SK-N-SH treated with all-trans-retinoic acid at 6 μM for 48 hours (cell line): ENCODE results near the gene DLG2.

Source experiments
- ATAC-seq: fragments of 200-7000 bp; cut with Tn5 transposase; 3 replicates; pipeline ENCODE4 v1.9.1; 2020; ENCODE audit warnings: mild to moderate bottlenecking, moderate library complexity
- ARNTL ChIP-seq: fragments of 450-650 bp; formaldehyde crosslinking; IDR thresholded peaks from 2 replicates; pipeline ENCODE4 v1.5.0; 2020; ENCODE audit warnings: low read depth, mild to moderate bottlenecking, moderate library complexity, borderline replicate concordance
- BACH2 ChIP-seq: fragments of 250-450 bp; sonication (Bioruptor Pico); IDR thresholded peaks from 2 replicates; pipeline ENCODE4 v1.9.0; 2021; ENCODE audit warnings: mild to moderate bottlenecking, borderline replicate concordance
- CREB5 ChIP-seq: fragments of 250-450 bp; sonication (Bioruptor Pico); IDR thresholded peaks from 2 replicates; pipeline ENCODE4 v1.5.1; 2020; ENCODE audit warnings: low read depth, mild to moderate bottlenecking, moderate library complexity
- CSDC2 ChIP-seq: fragments of 250-450 bp; sonication (Bioruptor Pico); IDR thresholded peaks from 2 replicates; pipeline ENCODE4 v1.5.0; 2020; ENCODE audit warnings: mild to moderate bottlenecking, moderate library complexity
- CSRNP3 ChIP-seq: fragments of 250-450 bp; sonication (Bioruptor Pico); IDR thresholded peaks from 2 replicates; pipeline ENCODE4 v1.5.1; 2021; ENCODE audit warnings: mild to moderate bottlenecking, moderate library complexity
- ESRRG ChIP-seq: fragments of 250-450 bp; sonication (Bioruptor Pico); IDR thresholded peaks from 2 replicates; pipeline ENCODE4 v1.6.1; 2021; ENCODE audit warnings: mild to moderate bottlenecking
- GLIS3 ChIP-seq: fragments of 250-450 bp; sonication (Bioruptor Pico); IDR thresholded peaks from 2 replicates; pipeline ENCODE4 v1.5.0; 2020; ENCODE audit warnings: mild to moderate bottlenecking, moderate library complexity
- ISL1 ChIP-seq: fragments of 250-450 bp; sonication (Bioruptor Pico); IDR thresholded peaks from 2 replicates; pipeline ENCODE4 v2.1.2; 2022; ENCODE audit warnings: mild to moderate bottlenecking, moderate library complexity
- OSR1 ChIP-seq: fragments of 250-450 bp; sonication (Bioruptor Pico); IDR thresholded peaks from 2 replicates; pipeline ENCODE4 v1.8.0; 2022; ENCODE audit warnings: moderate library complexity, mild to moderate bottlenecking, inconsistent platforms
- PATZ1 ChIP-seq: fragments of 250-450 bp; sonication (Bioruptor Pico); IDR thresholded peaks from 2 replicates; pipeline ENCODE4 v1.8.0; 2020; ENCODE audit warnings: mild to moderate bottlenecking, moderate library complexity, borderline replicate concordance
- POU6F1 ChIP-seq: fragments of 250-450 bp; sonication (Bioruptor Pico); IDR thresholded peaks from 2 replicates; pipeline ENCODE4 v1.8.0; 2021; ENCODE audit warnings: low read depth, mild to moderate bottlenecking, moderate library complexity, borderline replicate concordance
- PPARA ChIP-seq: fragments of 250-450 bp; sonication (Bioruptor Pico); IDR thresholded peaks from 2 replicates; pipeline ENCODE4 v1.5.0; 2020; ENCODE audit warnings: mild to moderate bottlenecking, borderline replicate concordance
- RARB ChIP-seq: fragments of 250-450 bp; sonication (Bioruptor Pico); IDR thresholded peaks from 2 replicates; pipeline ENCODE4 v1.8.0; 2021; ENCODE audit warnings: mild to moderate bottlenecking, moderate library complexity
- SNAI2 ChIP-seq: fragments of 250-450 bp; sonication (Bioruptor Pico); IDR thresholded peaks from 2 replicates; pipeline ENCODE4 v1.5.0; 2020; ENCODE audit warnings: mild to moderate bottlenecking, moderate library complexity
- TCF4 ChIP-seq: fragments of 250-450 bp; sonication (Bioruptor Pico); IDR thresholded peaks from 2 replicates; pipeline ENCODE4 v1.8.0; 2021; ENCODE audit warnings: mild to moderate bottlenecking, moderate library complexity, borderline replicate concordance
- TOX ChIP-seq: fragments of 250-450 bp; sonication (Bioruptor Pico); IDR thresholded peaks from 2 replicates; pipeline ENCODE4 v1.8.0; 2021; ENCODE audit warnings: mild to moderate bottlenecking, moderate library complexity, borderline replicate concordance
- TSHZ2 ChIP-seq: fragments of 250-450 bp; sonication (Bioruptor Pico); IDR thresholded peaks from 2 replicates; pipeline ENCODE4 v1.5.0; 2020; ENCODE audit warnings: mild to moderate bottlenecking, moderate library complexity
- ZC3H10 ChIP-seq: fragments of 250-450 bp; sonication (Bioruptor Pico); IDR thresholded peaks from 2 replicates; pipeline ENCODE4 v1.5.1; 2021; ENCODE audit warnings: mild to moderate bottlenecking, moderate library complexity
- ZFP3 ChIP-seq: fragments of 250-450 bp; sonication (Bioruptor Pico); IDR thresholded peaks from 2 replicates; pipeline ENCODE4 v1.5.0; 2020; ENCODE audit warnings: mild to moderate bottlenecking, moderate library complexity
- ZFP30 ChIP-seq: fragments of 450-650 bp; formaldehyde crosslinking; IDR thresholded peaks from 2 replicates; pipeline ENCODE4 v1.5.0; 2022; ENCODE audit warnings: mild to moderate bottlenecking, moderate library complexity
- ZNF565 ChIP-seq: fragments of 450-650 bp; formaldehyde crosslinking; conservative IDR thresholded peaks from 2 replicates; pipeline ENCODE4 v1.5.0; 2020; ENCODE audit warnings: low read depth, mild to moderate bottlenecking, moderate library complexity
- ZNF8 ChIP-seq: fragments of 450-650 bp; formaldehyde crosslinking; IDR thresholded peaks from 2 replicates; pipeline ENCODE4 v1.5.0; 2020; ENCODE audit warnings: mild to moderate bottlenecking, moderate library complexity

DLG2 gene

GRCh38 chr11:83477772-83478171 lies 2149.4 kb downstream of the DLG2 start:
- TF ChIP-seq ARNTL (CRISPR knock-in tag) (no peak), CSDC2 (CRISPR knock-in tag) (no peak), RARB (CRISPR knock-in tag) (no peak), ESRRG (no peak)

GRCh38 chr11:83475760-83476159 lies 2151.4 kb downstream of the DLG2 start:
- ATAC-seq, result no peak
- TF ChIP-seq ISL1 (CRISPR knock-in tag) (no peak), POU6F1 (CRISPR knock-in tag) (no peak), ZFP3 (CRISPR knock-in tag) (no peak), PATZ1 (CRISPR knock-in tag) (no peak), OSR1 (CRISPR knock-in tag) (no peak), RARB (CRISPR knock-in tag) (no peak), ZNF8 (CRISPR knock-in tag) (no peak), TCF4 (CRISPR knock-in tag) (no peak), ESRRG (no peak), CSDC2 (CRISPR knock-in tag) (no peak), ARNTL (CRISPR knock-in tag) (no peak), ZFP30 (no peak), ZNF565 (CRISPR knock-in tag) (no peak)

More at GRCh38 chr11:83477772-83478171, 2149.4 kb downstream of the DLG2 start:
- ATAC-seq, result no peak

- no peak for ATAC-seq
- no peak for TF ChIP-seq PPARA (CRISPR knock-in tag)
- no peak for TF ChIP-seq SNAI2
- no peak for TF ChIP-seq RARB (CRISPR knock-in tag)
- TF ChIP-seq CREB5 (CRISPR knock-in tag), result no peak
- no peak for TF ChIP-seq ESRRG
- no peak for TF ChIP-seq ZNF8 (CRISPR knock-in tag)
- TF ChIP-seq GLIS3 (CRISPR knock-in tag), result no peak
- no peak for TF ChIP-seq ZNF565 (CRISPR knock-in tag)
- no peak for TF ChIP-seq OSR1 (CRISPR knock-in tag)
- TF ChIP-seq TSHZ2, result no peak
- TF ChIP-seq TCF4 (CRISPR knock-in tag), result no peak
- TF ChIP-seq ZC3H10 (CRISPR knock-in tag), result no peak
- TF ChIP-seq ZFP30, result no peak
- no peak for TF ChIP-seq PATZ1 (CRISPR knock-in tag)
- TF ChIP-seq, all 23 proteins: peak for 0
Observed at GRCh38 chr11:83473743-83474142, 2153.4 kb downstream of the DLG2 start.

GRCh38 chr11:83472806-83473205 lies 2154.3 kb downstream of the DLG2 start:
- ATAC-seq, result no peak
- TF ChIP-seq ISL1 (CRISPR knock-in tag) (no peak), RARB (CRISPR knock-in tag) (no peak), OSR1 (CRISPR knock-in tag) (no peak), BACH2 (CRISPR knock-in tag) (no peak), ZNF8 (CRISPR knock-in tag) (no peak), CSRNP3 (CRISPR knock-in tag) (no peak), PATZ1 (CRISPR knock-in tag) (no peak), ZFP3 (CRISPR knock-in tag) (no peak), TCF4 (CRISPR knock-in tag) (no peak), ZNF565 (CRISPR knock-in tag) (no peak), TOX (no peak), SNAI2 (no peak), PPARA (CRISPR knock-in tag) (no peak), GLIS3 (CRISPR knock-in tag) (no peak)
